Vagina (tissue), 2 donors: ENCODE measurements around the gene CDK19. TPM values are rescaled to one million over a fixed set of nuclear protein-coding genes. Genes with fewer than 3 reads are reported as not detected.
A peak's percentile ranks its signal among the peaks of the same experiment; 100 is the strongest.

ENCODE experiments used
- DNase-seq, 2 donors: peaks; one replicate each; pipeline ENCODE4 v3.0.0-alpha.2; 2017; ENCODE audit errors: extremely low spot score in 2 of 2
- H3K27ac ChIP-seq: fragments of 200-600 bp; sonication (generic); one replicate; pipeline ENCODE4 v1.5.1; 2019
- H3K27me3 ChIP-seq: fragments of 200-600 bp; sonication (generic); one replicate; pipeline ENCODE4 v1.5.1; 2019
- H3K36me3 ChIP-seq, 2 donors: fragments of 200-600 bp; sonication (generic); one replicate each; pipeline ENCODE4 v1.5.1; 2017 to 2019
- H3K4me1 ChIP-seq: fragments of 200-600 bp; sonication (generic); one replicate; pipeline ENCODE4 v1.5.1; 2019
- H3K4me3 ChIP-seq, 2 donors: fragments of 200-600 bp; sonication (generic); 1 replicate in 1 of 2; 2 replicates in 1 of 2; pipeline ENCODE4 v1.5.1; 2016 to 2019
- H3K9me3 ChIP-seq: fragments of 200-600 bp; sonication (generic); one replicate; pipeline ENCODE4 v1.5.1; 2019
- POLR2A ChIP-seq, 2 donors: fragments of 450-650 bp; IDR thresholded peaks; one replicate each; pipeline ENCODE4 v1.6.1; 2017; ENCODE audit warnings: antibody characterized with exemption in 2 of 2, mild to moderate bottlenecking in 2 of 2, moderate library complexity in 2 of 2
- POLR2AphosphoS5 ChIP-seq, 2 donors: sonication (generic); formaldehyde crosslinking; IDR thresholded peaks; one replicate each; pipeline ENCODE4 v1.9.0; 2017; ENCODE audit warnings: antibody characterized with exemption in 2 of 2, mild to moderate bottlenecking in 2 of 2, low read depth in 1 of 2; ENCODE audit not compliant: insufficient read depth in 1 of 2
- intact Hi-C: fragments of 100-400 bp; cut with DNase I; formaldehyde crosslinking; loops from one replicate; pipeline ENCODE4 v1.15.1; 2023
- small RNA-seq: library from RNA; depleted of rRNA; stranded (forward); fragments of <200 nt; gene quantifications from one replicate; pipeline ENCODE3, GENCODE V24; 2016
- total RNA-seq: library from RNA; depleted of rRNA; stranded (reverse); fragments of >200 nt; gene quantifications from one replicate; pipeline ENCODE4 v1.2.3, GENCODE V29; 2016
- TF ChIP-seq, protein P1 (sequence below), 3 experiments: fragments of 450-650 bp in 2 of 3; fragments of 200-600 bp in 1 of 3; sonication (generic) in 1 of 3; IDR thresholded peaks; one replicate each; pipeline ENCODE4 v1.5.1; 2017 to 2019; ENCODE audit warnings: antibody characterized with exemption in 3 of 3, mild to moderate bottlenecking in 2 of 3, moderate library complexity in 2 of 3

Gene CDK19
- total RNA-seq, 1 donor from 2014 or later: 10.6 TPM

DNA sequence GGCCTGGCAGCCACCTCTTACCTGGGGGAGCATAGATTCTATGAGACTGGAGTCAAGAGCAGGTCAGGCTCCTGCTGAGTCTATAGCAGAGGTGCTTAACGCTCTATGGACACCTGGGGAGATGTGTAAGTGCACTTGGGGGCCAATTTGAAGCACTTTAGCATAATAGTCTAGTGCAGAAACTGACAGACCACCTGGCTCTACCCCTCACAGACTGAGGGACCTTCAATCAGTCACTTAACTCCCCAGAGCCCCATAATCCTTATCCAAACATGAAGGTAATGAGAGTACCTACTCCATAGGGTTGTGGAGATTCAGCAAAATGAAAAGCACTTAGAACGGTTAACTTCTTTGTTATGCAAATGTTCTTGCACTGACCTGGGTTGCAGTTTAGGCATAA lies 251.6 kb downstream of the CDK19 start:
- Histone ChIP-seq H3K9me3 (no peaks in the 10 kb centered on the region), H3K27ac (no peak overlapping the region), H3K4me1 (no peaks in the 10 kb centered on the region), H3K27me3 (no peaks in the 10 kb centered on the region), H3K36me3 (no peaks in the 10 kb centered on the region), H3K4me3 (no peak overlapping the region)
- intact Hi-C loops: no loop called here
- TF ChIP-seq POLR2AphosphoS5 (IDR thresholded peaks at IDR 0.05; ENCODE audit: insufficient read depth in 1 of 2, low read depth in 1 of 2) (no peak), POLR2A (IDR thresholded peaks at IDR 0.05) (no peak)
- TF ChIP-seq, protein P1, sequence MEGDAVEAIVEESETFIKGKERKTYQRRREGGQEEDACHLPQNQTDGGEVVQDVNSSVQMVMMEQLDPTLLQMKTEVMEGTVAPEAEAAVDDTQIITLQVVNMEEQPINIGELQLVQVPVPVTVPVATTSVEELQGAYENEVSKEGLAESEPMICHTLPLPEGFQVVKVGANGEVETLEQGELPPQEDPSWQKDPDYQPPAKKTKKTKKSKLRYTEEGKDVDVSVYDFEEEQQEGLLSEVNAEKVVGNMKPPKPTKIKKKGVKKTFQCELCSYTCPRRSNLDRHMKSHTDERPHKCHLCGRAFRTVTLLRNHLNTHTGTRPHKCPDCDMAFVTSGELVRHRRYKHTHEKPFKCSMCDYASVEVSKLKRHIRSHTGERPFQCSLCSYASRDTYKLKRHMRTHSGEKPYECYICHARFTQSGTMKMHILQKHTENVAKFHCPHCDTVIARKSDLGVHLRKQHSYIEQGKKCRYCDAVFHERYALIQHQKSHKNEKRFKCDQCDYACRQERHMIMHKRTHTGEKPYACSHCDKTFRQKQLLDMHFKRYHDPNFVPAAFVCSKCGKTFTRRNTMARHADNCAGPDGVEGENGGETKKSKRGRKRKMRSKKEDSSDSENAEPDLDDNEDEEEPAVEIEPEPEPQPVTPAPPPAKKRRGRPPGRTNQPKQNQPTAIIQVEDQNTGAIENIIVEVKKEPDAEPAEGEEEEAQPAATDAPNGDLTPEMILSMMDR (IDR thresholded peaks at IDR 0.05): no peak
- no peak for DNase-seq

DNA sequence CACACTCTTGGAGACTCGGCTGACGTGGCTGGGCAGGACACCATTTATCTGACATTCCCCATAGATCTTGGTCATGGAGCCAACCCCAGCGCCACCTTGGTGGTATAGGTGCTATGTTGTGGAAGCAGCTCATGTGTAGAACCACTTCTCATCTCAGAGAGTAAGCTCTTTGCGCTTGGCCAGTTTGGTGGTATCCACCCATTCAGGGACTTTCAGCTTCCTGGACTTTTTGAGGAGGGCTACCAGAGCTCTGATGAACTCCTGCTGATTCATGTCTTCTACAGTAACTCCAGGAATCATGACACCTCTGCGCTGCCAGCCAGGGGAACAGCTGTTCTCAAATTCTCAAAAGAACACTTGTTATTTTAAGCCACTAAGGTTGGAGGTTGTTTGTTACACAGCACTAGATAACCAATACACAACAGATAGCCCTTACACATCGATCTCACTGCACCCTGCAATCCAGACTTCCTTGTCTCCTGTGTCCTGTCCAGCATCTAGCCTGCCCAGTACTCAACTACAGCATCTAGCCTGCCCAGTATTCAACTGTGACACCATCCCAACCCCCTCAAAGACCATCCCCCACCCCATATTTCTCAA lies 252.9 kb downstream of the CDK19 start:
- Histone ChIP-seq H3K27me3 (no peaks in the 10 kb centered on the region), H3K36me3 (no peaks in the 10 kb centered on the region)
- intact Hi-C loops: no loop called here

DNA sequence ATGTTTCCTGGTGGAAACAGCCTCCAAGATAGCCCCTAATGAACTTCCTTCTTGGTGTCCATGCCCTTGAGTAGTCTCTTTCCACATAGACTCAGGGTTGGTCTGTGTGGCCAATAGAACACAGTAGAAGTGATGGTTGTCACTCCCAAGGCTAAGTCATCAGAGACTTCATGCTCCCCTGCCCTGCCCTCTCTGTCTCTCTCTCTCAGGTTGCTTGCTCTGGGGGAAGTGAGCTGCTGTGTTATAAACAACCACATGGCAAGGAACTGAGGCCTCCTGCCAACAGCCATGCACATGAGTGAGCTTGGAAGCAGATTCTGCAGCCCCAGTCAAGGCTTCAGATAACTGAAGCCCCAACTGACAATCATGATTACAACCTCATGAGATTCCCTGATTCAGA lies 253.6 kb downstream of the CDK19 start:
- no peaks in the 10 kb centered on the region for H3K27me3 ChIP-seq
- no peak overlapping the region for H3K27ac ChIP-seq
- H3K36me3 ChIP-seq: no peaks in the 10 kb centered on the region
- no peaks in the 10 kb centered on the region for H3K4me1 ChIP-seq
- TF ChIP-seq, protein P1 (IDR thresholded peaks at IDR 0.05): no peak
- TF ChIP-seq POLR2A (IDR thresholded peaks at IDR 0.05): no peak
- no peak for TF ChIP-seq POLR2AphosphoS5 (IDR thresholded peaks at IDR 0.05; ENCODE audit: insufficient read depth in 1 of 2, low read depth in 1 of 2)
- DNase-seq: no peak
- intact Hi-C loops: no loop called here
- no peaks in the 10 kb centered on the region for H3K9me3 ChIP-seq
- H3K4me3 ChIP-seq: no peak overlapping the region

More for the DNA sequence above, 252.9 kb downstream of the CDK19 start:
- Histone ChIP-seq H3K4me1 (no peaks in the 10 kb centered on the region), H3K4me3 (no peak overlapping the region), H3K9me3 (no peaks in the 10 kb centered on the region), H3K27ac (no peak overlapping the region)
- TF ChIP-seq POLR2AphosphoS5 (IDR thresholded peaks at IDR 0.05; ENCODE audit: insufficient read depth in 1 of 2, low read depth in 1 of 2): no peak
- peak in 1 of 2 donors; percentile 65 for DNase-seq

DNA sequence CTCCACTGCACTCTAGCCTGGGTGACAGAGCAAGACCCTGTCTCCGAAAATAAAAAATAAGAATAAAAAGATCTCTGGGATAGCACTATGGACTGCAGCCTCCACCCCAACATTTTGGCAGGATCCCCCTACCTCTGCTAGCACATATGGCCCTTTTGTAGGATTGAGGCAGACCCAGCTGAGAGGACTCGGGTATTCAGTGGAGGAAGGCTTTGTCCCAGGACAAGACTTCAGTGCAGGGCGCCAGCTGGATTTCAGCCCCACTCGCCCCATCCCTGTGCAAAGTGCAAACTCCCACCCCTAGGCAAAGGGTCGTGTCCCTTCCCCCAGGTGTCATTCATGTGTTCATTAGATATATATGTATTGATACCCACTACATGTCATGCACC lies 254.3 kb downstream of the CDK19 start:
- H3K36me3 ChIP-seq: no peaks in the 10 kb centered on the region
- no peak for DNase-seq
- intact Hi-C loops: no loop called here
- no peaks in the 10 kb centered on the region for H3K4me1 ChIP-seq
- no peaks in the 10 kb centered on the region for H3K9me3 ChIP-seq
- H3K27me3 ChIP-seq: no peaks in the 10 kb centered on the region
- no peak overlapping the region for H3K27ac ChIP-seq
- no peak for TF ChIP-seq POLR2A (IDR thresholded peaks at IDR 0.05)
- TF ChIP-seq, protein P1 (IDR thresholded peaks at IDR 0.05): no peak
- TF ChIP-seq POLR2AphosphoS5 (IDR thresholded peaks at IDR 0.05; ENCODE audit: insufficient read depth in 1 of 2, low read depth in 1 of 2): no peak
- H3K4me3 ChIP-seq: no peak overlapping the region

DNA sequence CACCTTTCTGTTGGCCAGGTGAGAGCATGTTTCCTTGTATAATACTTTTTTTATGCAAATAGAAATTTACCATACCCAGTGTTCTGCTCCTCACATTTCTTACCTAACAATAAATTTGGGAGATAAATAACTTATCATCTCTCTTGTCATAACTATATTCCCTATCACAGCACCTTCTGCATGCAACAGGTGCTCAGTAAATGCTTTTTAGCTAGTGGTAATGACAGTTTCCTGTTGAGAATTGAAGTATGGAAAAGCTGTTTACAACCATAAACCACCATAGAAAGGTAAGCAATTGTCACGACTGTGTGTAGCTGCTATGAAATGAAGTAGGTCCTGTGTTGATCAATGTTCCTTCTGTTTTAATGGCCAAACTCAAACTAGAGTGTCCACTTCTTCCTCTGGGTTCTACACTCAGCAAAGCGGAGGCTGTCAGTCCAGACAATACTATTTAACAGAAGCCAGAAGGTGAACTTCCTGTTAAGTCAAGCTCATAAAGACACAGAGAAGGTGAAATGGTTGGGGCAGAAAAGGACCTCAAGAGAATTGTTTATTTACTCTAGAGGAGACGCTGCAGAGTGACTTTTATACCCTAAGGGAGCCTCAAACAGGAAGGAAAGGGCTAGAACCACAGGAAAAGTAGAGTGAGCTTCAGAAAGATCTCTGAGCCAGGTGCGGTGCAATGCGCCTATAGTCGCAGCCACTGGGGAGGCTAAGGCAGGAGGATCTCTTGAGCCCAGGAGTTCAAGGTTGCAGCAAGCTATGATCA lies 254.8 kb downstream of the CDK19 start:
- intact Hi-C loops: no loop called here
- Histone ChIP-seq H3K9me3 (no peaks in the 10 kb centered on the region), H3K27me3 (no peaks in the 10 kb centered on the region), H3K4me1 (no peaks in the 10 kb centered on the region), H3K27ac (no peak overlapping the region), H3K4me3 (no peak overlapping the region), H3K36me3 (no peaks in the 10 kb centered on the region)
- no peak for DNase-seq
- TF ChIP-seq, protein P1 (IDR thresholded peaks at IDR 0.05): no peak
- TF ChIP-seq POLR2A (IDR thresholded peaks at IDR 0.05) (no peak), POLR2AphosphoS5 (IDR thresholded peaks at IDR 0.05; ENCODE audit: insufficient read depth in 1 of 2, low read depth in 1 of 2) (no peak)

Small RNA genes within 50 kb of the gene (small RNA-seq; reads per million reads assigned to genes)
- gene RNU6-1115P (not detected), gene RNU6-957P (not detected), gene SNORA40C (not detected)

Other genes starting within 250 kb of the CDK19 start
- 58.2 TPM for gene AMD1, start 59.3 kb upstream of the CDK19 start, total RNA-seq
- 25.5 TPM for gene GTF3C6, start 143.2 kb upstream of the CDK19 start, total RNA-seq
- gene RPF2, start 166.6 kb upstream of the CDK19 start, total RNA-seq: 11.0 TPM